Measurements from ENCODE around the gene NR2E3. TPM values are rescaled to one million over a fixed set of nuclear protein-coding genes. Genes with fewer than 3 reads are reported as not detected.

The NR2E3 gene
- 0.09 and 0.47 TPM in 2 replicates for total RNA-seq

DNA sequence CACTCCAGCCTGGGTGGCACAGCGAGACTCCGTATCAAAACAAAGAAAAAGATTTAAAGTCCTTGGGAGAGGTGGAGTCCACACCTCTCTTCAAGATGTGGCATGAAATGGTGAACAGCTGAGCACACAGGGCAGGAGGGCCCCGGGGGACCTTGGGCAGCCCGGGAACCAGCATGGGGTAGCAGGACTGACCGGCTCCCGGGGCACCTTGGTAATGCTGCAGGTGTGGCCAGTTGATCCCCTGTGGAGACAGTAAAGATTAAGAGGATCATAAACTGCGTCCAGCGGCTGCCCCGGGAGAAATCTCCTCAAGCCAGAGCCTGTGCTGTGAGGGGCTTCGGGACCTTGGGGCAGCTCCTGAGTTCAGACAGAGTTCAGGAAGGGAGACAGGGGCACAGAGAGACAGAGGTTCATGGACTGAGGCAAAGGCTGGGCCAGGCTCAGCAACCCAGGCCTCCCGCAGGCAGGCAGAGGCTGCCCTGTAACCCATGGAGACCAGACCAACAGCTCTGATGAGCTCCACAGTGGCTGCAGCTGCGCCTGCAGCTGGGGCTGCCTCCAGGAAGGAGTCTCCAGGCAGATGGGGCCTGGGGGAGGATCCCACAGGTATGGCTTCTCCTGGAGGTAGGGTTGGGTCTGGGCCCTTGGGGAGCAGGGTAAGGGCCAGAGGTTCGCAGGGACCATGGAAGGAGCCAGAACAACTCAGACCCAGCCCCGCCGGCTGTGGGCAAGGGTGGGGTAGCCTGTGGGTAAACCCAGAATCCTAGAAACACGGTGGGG, at the start of gene NR2E3:
NR2E3 (plus strand) TSS at position 299 of the 780 bp plus-strand sequence; CDS start at position 489, 190 bp downstream.

Measured in bronchial smooth muscle cell (primary cell).